ENCODE measurements around the gene BLOC1S3. TPM values are rescaled to one million over a fixed set of nuclear protein-coding genes. Genes with fewer than 3 reads are reported as not detected.
A peak's percentile ranks its signal among the peaks of the same experiment; 100 is the strongest.

The BLOC1S3 gene
- total RNA-seq, 1 donor from 2014 or later: 8.0 TPM

GRCh38 chr19:45205810-45206209 lies 27.2 kb downstream of the BLOC1S3 start:
- peaks cover 2% of the 10 kb centered on the region for H3K27me3 Mint-ChIP-seq (ENCODE audit: low read depth)

GRCh38 chr19:45206328-45206727 lies 27.7 kb downstream of the BLOC1S3 start:
- Mint-ChIP-seq H3K27ac (no peak overlapping the region), H3K9me3 (no peaks in the 10 kb centered on the region), H3K36me3 (no peaks in the 10 kb centered on the region), H3K4me3 (no peak overlapping the region), H3K4me1 (peaks cover 3% of the 10 kb centered on the region), H3K27me3 (ENCODE audit: low read depth) (peaks cover 2% of the 10 kb centered on the region)
- no peak for TF ChIP-seq CTCF (IDR thresholded peaks at IDR 0.05; ENCODE audit: unreplicated experiment)
- no peak for DNase-seq (ENCODE audit: low spot score in 2 of 2, unreplicated experiment in 2 of 2)

More at GRCh38 chr19:45205810-45206209, 27.2 kb downstream of the BLOC1S3 start:
- no peak overlapping the region for H3K4me3 Mint-ChIP-seq
- H3K4me1 Mint-ChIP-seq: no peaks in the 10 kb centered on the region
- H3K9me3 Mint-ChIP-seq: no peaks in the 10 kb centered on the region
- TF ChIP-seq CTCF (IDR thresholded peaks at IDR 0.05; ENCODE audit: unreplicated experiment): no peak
- H3K36me3 Mint-ChIP-seq: no peaks in the 10 kb centered on the region
- no peak overlapping the region for H3K27ac Mint-ChIP-seq
- no peak for DNase-seq (ENCODE audit: low spot score in 2 of 2, unreplicated experiment in 2 of 2)

- Mint-ChIP-seq H3K27me3 (ENCODE audit: low read depth) (peaks cover 37% of the 10 kb centered on the region), H3K36me3 (no peaks in the 10 kb centered on the region), H3K9me3 (no peaks in the 10 kb centered on the region), H3K4me3 (no peak overlapping the region), H3K27ac (no peak overlapping the region), H3K4me1 (peaks cover 23% of the 10 kb centered on the region)
- DNase-seq (ENCODE audit: low spot score in 2 of 2, unreplicated experiment in 2 of 2): no peak
- TF ChIP-seq CTCF (IDR thresholded peaks at IDR 0.05; ENCODE audit: unreplicated experiment): no peak
These were observed 33.3 kb downstream of the BLOC1S3 start for GRCh38 chr19:45211751-45212381.

- Mint-ChIP-seq H3K27ac (no peak overlapping the region), H3K36me3 (no peaks in the 10 kb centered on the region), H3K27me3 (ENCODE audit: low read depth) (peaks cover 47% of the 10 kb centered on the region), H3K9me3 (no peaks in the 10 kb centered on the region), H3K4me3 (no peak overlapping the region), H3K4me1 (peaks cover 25% of the 10 kb centered on the region)
- no peak for DNase-seq (ENCODE audit: low spot score in 2 of 2, unreplicated experiment in 2 of 2)
- no peak for TF ChIP-seq CTCF (IDR thresholded peaks at IDR 0.05; ENCODE audit: unreplicated experiment)
These were observed 34.4 kb downstream of the BLOC1S3 start for GRCh38 chr19:45213031-45213430.

- DNase-seq (ENCODE audit: low spot score in 2 of 2, unreplicated experiment in 2 of 2): no peak
- peaks cover 65% of the 10 kb centered on the region for H3K27me3 Mint-ChIP-seq (ENCODE audit: low read depth)
- no peaks in the 10 kb centered on the region for H3K9me3 Mint-ChIP-seq
- H3K4me3 Mint-ChIP-seq: peak overlapping the region; percentile 46
- TF ChIP-seq CTCF (IDR thresholded peaks at IDR 0.05; ENCODE audit: unreplicated experiment): no peak
- H3K27ac Mint-ChIP-seq: no peak overlapping the region
- H3K4me1 Mint-ChIP-seq: peaks cover 34% of the 10 kb centered on the region
- no peaks in the 10 kb centered on the region for H3K36me3 Mint-ChIP-seq
These were observed 37.0 kb downstream of the BLOC1S3 start for GRCh38 chr19:45215391-45216191.

All from mesothelial cell of epicardium (in vitro differentiated cells).